ENCODE results near the gene GABRB1.

DNA sequence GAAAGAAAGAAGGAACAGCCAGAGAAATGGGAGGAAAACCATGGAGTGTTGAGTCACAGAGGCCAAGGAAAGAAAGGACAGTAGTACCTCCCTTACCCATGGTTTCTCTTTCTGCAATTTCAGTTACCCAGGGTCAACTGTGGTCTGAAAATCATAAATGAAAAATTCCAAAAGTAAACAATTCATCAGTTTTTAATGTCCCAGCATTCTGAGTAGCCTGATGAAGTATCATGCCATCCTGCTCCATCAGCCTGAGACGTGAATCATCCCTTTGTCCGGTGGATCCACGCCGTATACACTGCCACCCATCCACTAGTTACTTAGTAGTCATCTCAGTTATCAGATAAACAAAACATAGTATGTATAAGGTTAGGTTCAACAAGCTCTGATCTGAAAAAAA is 318.0 kb downstream of the GABRB1 start:
- no peak for TF ChIP-seq POLR2A (IDR thresholded peaks at IDR 0.05)
- no peak for TF ChIP-seq CTCF (IDR thresholded peaks at IDR 0.05)

All from right lobe of liver (tissue), 4 donors.